ENCODE measurements around the gene RABGAP1. TPM values are rescaled to one million over a fixed set of nuclear protein-coding genes. Genes with fewer than 3 reads are reported as not detected.

Gene RABGAP1
- total and polyA plus RNA-seq, 7 donors = 15.5 to 57.9 (median 33.6) TPM

GRCh38 chr9:123090956-123091355, 150.1 kb downstream of the RABGAP1 start:
- no peak for DNase-seq
- H3K36me3 ChIP-seq (ENCODE audit: insufficient read depth in 1 of 2, low read depth in 1 of 2) = peaks cover 9 to 81% of the 10 kb centered on the region in 2 donors
- no peak overlapping the region for H3K4me3 ChIP-seq
- H3K9me3 ChIP-seq = no peaks in the 10 kb centered on the region
- 87 to 98% (median 92%) methylated on average over 2 of the region's 2 CpGs for WGBS, 3 donors
- intact Hi-C loops (cut with DNase I) = no loop called here
- no peak overlapping the region for H3K27ac ChIP-seq
- H3K4me1 ChIP-seq = no peaks in the 10 kb centered on the region
- H3K27me3 ChIP-seq (ENCODE audit: insufficient read depth in 3 of 3, low read length in 2 of 3) = no peaks in the 10 kb centered on the region
- ATAC-seq = no peak
- TF ChIP-seq, protein P1, sequence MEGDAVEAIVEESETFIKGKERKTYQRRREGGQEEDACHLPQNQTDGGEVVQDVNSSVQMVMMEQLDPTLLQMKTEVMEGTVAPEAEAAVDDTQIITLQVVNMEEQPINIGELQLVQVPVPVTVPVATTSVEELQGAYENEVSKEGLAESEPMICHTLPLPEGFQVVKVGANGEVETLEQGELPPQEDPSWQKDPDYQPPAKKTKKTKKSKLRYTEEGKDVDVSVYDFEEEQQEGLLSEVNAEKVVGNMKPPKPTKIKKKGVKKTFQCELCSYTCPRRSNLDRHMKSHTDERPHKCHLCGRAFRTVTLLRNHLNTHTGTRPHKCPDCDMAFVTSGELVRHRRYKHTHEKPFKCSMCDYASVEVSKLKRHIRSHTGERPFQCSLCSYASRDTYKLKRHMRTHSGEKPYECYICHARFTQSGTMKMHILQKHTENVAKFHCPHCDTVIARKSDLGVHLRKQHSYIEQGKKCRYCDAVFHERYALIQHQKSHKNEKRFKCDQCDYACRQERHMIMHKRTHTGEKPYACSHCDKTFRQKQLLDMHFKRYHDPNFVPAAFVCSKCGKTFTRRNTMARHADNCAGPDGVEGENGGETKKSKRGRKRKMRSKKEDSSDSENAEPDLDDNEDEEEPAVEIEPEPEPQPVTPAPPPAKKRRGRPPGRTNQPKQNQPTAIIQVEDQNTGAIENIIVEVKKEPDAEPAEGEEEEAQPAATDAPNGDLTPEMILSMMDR (IDR thresholded peaks at IDR 0.05) = no peak

- no peak for DNase-seq
- no peaks in the 10 kb centered on the region for H3K4me1 ChIP-seq
- H3K36me3 ChIP-seq (ENCODE audit: insufficient read depth in 1 of 2, low read depth in 1 of 2) = peaks cover 9 to 83% of the 10 kb centered on the region in 2 donors
- no peaks in the 10 kb centered on the region for H3K27me3 ChIP-seq (ENCODE audit: insufficient read depth in 3 of 3, low read length in 2 of 3)
- H3K4me3 ChIP-seq = no peak overlapping the region
- WGBS, 3 donors = 92 to 96% (median 93%) methylated on average over 2 of the region's 2 CpGs
- no peaks in the 10 kb centered on the region for H3K9me3 ChIP-seq
- no peak for ATAC-seq
- intact Hi-C loops (cut with DNase I) = no loop called here
- H3K27ac ChIP-seq = no peak overlapping the region
- TF ChIP-seq, protein P1 (IDR thresholded peaks at IDR 0.05) = no peak
Measured at GRCh38 chr9:123091459-123091858, 150.6 kb downstream of the RABGAP1 start.

DNA sequence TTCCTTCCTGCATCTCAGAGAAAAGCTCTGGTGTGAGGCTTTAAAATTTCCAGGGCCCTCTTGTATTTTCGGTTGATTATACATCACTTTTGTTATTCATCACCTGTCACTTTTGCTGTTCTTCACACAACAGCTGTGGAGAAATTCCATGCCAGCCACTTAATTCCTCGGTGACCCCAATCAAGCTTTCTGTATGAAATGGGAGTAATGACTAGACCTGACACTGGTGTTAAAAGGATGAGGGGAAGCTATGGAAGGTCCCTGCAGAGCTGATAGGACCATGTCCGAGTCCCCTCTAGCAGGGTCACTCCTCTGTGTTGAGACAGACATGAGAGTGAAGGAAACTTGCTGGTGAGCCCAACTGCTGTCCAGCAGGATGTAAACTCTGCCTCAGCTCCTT, 152.3 kb downstream of the RABGAP1 start:
- Histone ChIP-seq H3K4me1 (no peaks in the 10 kb centered on the region), H3K36me3 (ENCODE audit: insufficient read depth in 1 of 2, low read depth in 1 of 2) (peaks cover 18 to 95% of the 10 kb centered on the region in 2 donors), H3K4me3 (no peak overlapping the region), H3K27ac (no peak overlapping the region), H3K9me3 (no peaks in the 10 kb centered on the region), H3K27me3 (ENCODE audit: insufficient read depth in 3 of 3, low read length in 2 of 3) (no peaks in the 10 kb centered on the region)
- ATAC-seq (no peak), DNase-seq (no peak)
- 45 to 61% (median 50%) methylated on average over 3 of the region's 3 CpGs for WGBS, 3 donors
- TF ChIP-seq, protein P1 (IDR thresholded peaks at IDR 0.05) = no peak
- intact Hi-C loops (cut with DNase I) = no loop called here

- H3K36me3 ChIP-seq (ENCODE audit: insufficient read depth in 1 of 2, low read depth in 1 of 2) = peaks cover 16 to 92% of the 10 kb centered on the region in 2 donors
- DNase-seq (no peak), ATAC-seq (no peak)
- TF ChIP-seq, protein P1 (IDR thresholded peaks at IDR 0.05) = no peak
- no peaks in the 10 kb centered on the region for H3K27me3 ChIP-seq (ENCODE audit: insufficient read depth in 3 of 3, low read length in 2 of 3)
- no peaks in the 10 kb centered on the region for H3K9me3 ChIP-seq
- intact Hi-C loops (cut with DNase I) = no loop called here
- H3K27ac ChIP-seq = no peak overlapping the region
- 62 to 89% (median 83%) methylated on average over 3 of the region's 3 CpGs for WGBS, 3 donors
- no peaks in the 10 kb centered on the region for H3K4me1 ChIP-seq
- no peak overlapping the region for H3K4me3 ChIP-seq
Measured at GRCh38 chr9:123096987-123097386, 156.2 kb downstream of the RABGAP1 start.

GRCh38 chr9:123097430-123098095, 156.7 kb downstream of the RABGAP1 start:
- Histone ChIP-seq H3K9me3 (no peaks in the 10 kb centered on the region), H3K36me3 (ENCODE audit: insufficient read depth in 1 of 2, low read depth in 1 of 2) (peaks cover 16 to 92% of the 10 kb centered on the region in 2 donors), H3K27me3 (ENCODE audit: insufficient read depth in 3 of 3, low read length in 2 of 3) (no peaks in the 10 kb centered on the region), H3K4me3 (no peak overlapping the region), H3K4me1 (no peaks in the 10 kb centered on the region), H3K27ac (no peak overlapping the region)
- DNase-seq = no peak
- intact Hi-C loops (cut with DNase I) = no loop called here
- ATAC-seq = no peak
- 94 to 98% (median 96%) methylated on average over 3 of the region's 3 CpGs for WGBS, 3 donors
- TF ChIP-seq, protein P1 (IDR thresholded peaks at IDR 0.05) = no peak
